ENCODE results near the gene GPALPP1. TPM values are rescaled to one million over a fixed set of nuclear protein-coding genes. Genes with fewer than 3 reads are reported as not detected.
"Not testable (repeated sequence)": the region's sequence is repeated elsewhere in the genome, so short reads cannot be mapped to it uniquely, and the experiment has no call there.

Gene GPALPP1
- total RNA-seq, 2 donors from 2014 or later, result 25.8 to 36.4 TPM

GRCh38 chr13:45063261-45063860, 74.0 kb downstream of the GPALPP1 start:
- WGBS, 2 experiments (ENCODE audit: insufficient coverage in 1 of 2, insufficient read length in 1 of 2), result 83 to 91% methylated on average over 6 to 7 of the region's 7 CpGs
- no peak overlapping the region for H3K9ac ChIP-seq (ENCODE audit: extremely low read depth, low read length, poor library complexity, severe bottlenecking)
- Mint-ChIP-seq H3K9me3 (no peaks in the 10 kb centered on the region), H3K27me3 (ENCODE audit: insufficient read depth) (peaks cover 1% of the 10 kb centered on the region), H3K4me3 (no peak overlapping the region), H3K36me3 (ENCODE audit: low read depth) (no peaks in the 10 kb centered on the region), H3K27ac (no peak overlapping the region), H3K4me1 (no peaks in the 10 kb centered on the region)
- DNase-seq, result no peak
- H3K4me1 ChIP-seq (ENCODE audit: control insufficient read depth, insufficient read depth, low read length), result no peaks in the 10 kb centered on the region
- H3K27me3 ChIP-seq (ENCODE audit: control insufficient read depth, insufficient read depth, low read length, poor library complexity, severe bottlenecking), result no peaks in the 10 kb centered on the region
- no peaks in the 10 kb centered on the region for H3K9me3 ChIP-seq (ENCODE audit: control insufficient read depth, low read length)
- TF ChIP-seq CTCF (conservative IDR thresholded peaks at IDR 0.05), result no peak
- H3K4me3 ChIP-seq (ENCODE audit: low read length), result no peak overlapping the region
- H3K36me3 ChIP-seq (ENCODE audit: control insufficient read depth, insufficient read depth, low read length), result no peaks in the 10 kb centered on the region
- H3K27ac ChIP-seq (ENCODE audit: low read depth, low read length), result no peak overlapping the region

GRCh38 chr13:45063889-45064288, 74.6 kb downstream of the GPALPP1 start:
- not testable (repeated sequence) for H3K36me3 ChIP-seq (ENCODE audit: control insufficient read depth, insufficient read depth, low read length); H3K4me3 Mint-ChIP-seq; DNase-seq; H3K27ac ChIP-seq (ENCODE audit: low read depth, low read length); H3K4me3 ChIP-seq (ENCODE audit: low read length); H3K27ac Mint-ChIP-seq; H3K9me3 Mint-ChIP-seq; H3K4me1 ChIP-seq (ENCODE audit: control insufficient read depth, insufficient read depth, low read length); H3K9me3 ChIP-seq (ENCODE audit: control insufficient read depth, low read length); H3K9ac ChIP-seq (ENCODE audit: extremely low read depth, low read length, poor library complexity, severe bottlenecking); H3K27me3 ChIP-seq (ENCODE audit: control insufficient read depth, insufficient read depth, low read length, poor library complexity, severe bottlenecking); H3K4me1 Mint-ChIP-seq; H3K36me3 Mint-ChIP-seq (ENCODE audit: low read depth); H3K27me3 Mint-ChIP-seq (ENCODE audit: insufficient read depth)
- 56 to 88% methylated on average over 2 to 3 of the region's 3 CpGs for WGBS, 2 experiments (ENCODE audit: insufficient coverage in 1 of 2, insufficient read length in 1 of 2)

- Mint-ChIP-seq H3K27ac (no peak overlapping the region), H3K4me1 (no peaks in the 10 kb centered on the region), H3K4me3 (no peak overlapping the region), H3K27me3 (ENCODE audit: insufficient read depth) (peaks cover 4% of the 10 kb centered on the region), H3K36me3 (ENCODE audit: low read depth) (no peaks in the 10 kb centered on the region), H3K9me3 (no peaks in the 10 kb centered on the region)
- TF ChIP-seq CTCF (conservative IDR thresholded peaks at IDR 0.05), result no peak
- WGBS, 2 experiments (ENCODE audit: insufficient coverage in 1 of 2, insufficient read length in 1 of 2), result 90 to 93% methylated on average over 1 to 6 of the region's 6 CpGs
- Histone ChIP-seq H3K27ac (ENCODE audit: low read depth, low read length) (no peak overlapping the region), H3K4me3 (ENCODE audit: low read length) (no peak overlapping the region), H3K27me3 (ENCODE audit: control insufficient read depth, insufficient read depth, low read length, poor library complexity, severe bottlenecking) (no peaks in the 10 kb centered on the region), H3K9ac (ENCODE audit: extremely low read depth, low read length, poor library complexity, severe bottlenecking) (no peak overlapping the region), H3K36me3 (ENCODE audit: control insufficient read depth, insufficient read depth, low read length) (no peaks in the 10 kb centered on the region), H3K9me3 (ENCODE audit: control insufficient read depth, low read length) (no peaks in the 10 kb centered on the region), H3K4me1 (ENCODE audit: control insufficient read depth, insufficient read depth, low read length) (no peaks in the 10 kb centered on the region)
- no peak for DNase-seq
Measured at GRCh38 chr13:45064889-45065288, 75.6 kb downstream of the GPALPP1 start.

Measured in endodermal cell (in vitro differentiated cells).